GM12873 (cell line): ENCODE measurements around the gene CD300H.

Experiments used
- TF ChIP-seq, protein P1 (sequence below): IDR thresholded peaks from 2 replicates; pipeline ENCODE4 v1.5.1; 2012; ENCODE audit warnings: low read depth, mild to moderate bottlenecking, moderate library complexity, low read length, control low read depth; ENCODE audit not compliant: insufficient read depth; ENCODE audit errors: missing control alignments

Gene CD300H

DNA sequence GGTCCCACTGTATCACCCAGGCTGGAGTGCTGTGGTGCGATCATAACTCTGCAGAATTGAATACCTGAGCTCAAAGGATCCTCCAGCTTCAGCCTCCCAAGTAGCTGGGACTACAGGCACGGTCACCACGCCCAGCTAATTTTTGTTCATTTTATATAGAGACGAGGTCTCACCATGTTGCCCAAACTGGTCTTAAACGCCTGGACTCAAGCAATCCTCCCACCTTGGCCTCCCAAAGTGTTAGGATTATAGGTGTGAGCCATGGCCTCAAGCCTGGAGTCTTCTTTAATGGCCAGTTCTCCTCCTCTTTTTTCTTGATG is 36.5 kb downstream of the CD300H start:
- TF ChIP-seq, protein P1, sequence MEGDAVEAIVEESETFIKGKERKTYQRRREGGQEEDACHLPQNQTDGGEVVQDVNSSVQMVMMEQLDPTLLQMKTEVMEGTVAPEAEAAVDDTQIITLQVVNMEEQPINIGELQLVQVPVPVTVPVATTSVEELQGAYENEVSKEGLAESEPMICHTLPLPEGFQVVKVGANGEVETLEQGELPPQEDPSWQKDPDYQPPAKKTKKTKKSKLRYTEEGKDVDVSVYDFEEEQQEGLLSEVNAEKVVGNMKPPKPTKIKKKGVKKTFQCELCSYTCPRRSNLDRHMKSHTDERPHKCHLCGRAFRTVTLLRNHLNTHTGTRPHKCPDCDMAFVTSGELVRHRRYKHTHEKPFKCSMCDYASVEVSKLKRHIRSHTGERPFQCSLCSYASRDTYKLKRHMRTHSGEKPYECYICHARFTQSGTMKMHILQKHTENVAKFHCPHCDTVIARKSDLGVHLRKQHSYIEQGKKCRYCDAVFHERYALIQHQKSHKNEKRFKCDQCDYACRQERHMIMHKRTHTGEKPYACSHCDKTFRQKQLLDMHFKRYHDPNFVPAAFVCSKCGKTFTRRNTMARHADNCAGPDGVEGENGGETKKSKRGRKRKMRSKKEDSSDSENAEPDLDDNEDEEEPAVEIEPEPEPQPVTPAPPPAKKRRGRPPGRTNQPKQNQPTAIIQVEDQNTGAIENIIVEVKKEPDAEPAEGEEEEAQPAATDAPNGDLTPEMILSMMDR: no peak

DNA sequence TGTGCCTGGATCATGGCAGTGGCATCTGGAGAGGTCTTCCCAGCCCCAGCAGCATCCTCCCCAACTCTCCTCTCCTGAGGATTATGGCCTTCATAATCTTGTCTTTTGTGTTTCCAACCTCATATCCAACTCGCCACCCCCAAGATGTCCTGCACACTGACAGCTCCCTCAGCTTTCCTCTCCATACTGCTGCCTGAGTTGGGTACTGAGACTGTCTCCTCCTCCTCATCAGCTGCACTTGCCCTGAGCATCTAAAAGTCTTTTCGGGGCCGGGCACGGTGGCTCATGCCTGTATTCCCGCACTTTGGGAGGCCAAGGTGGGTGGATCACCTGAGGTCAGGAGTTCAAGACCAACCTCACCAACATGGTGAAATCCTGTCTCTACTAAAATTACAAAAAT is 38.1 kb downstream of the CD300H start:
- TF ChIP-seq, protein P1: no peak

DNA sequence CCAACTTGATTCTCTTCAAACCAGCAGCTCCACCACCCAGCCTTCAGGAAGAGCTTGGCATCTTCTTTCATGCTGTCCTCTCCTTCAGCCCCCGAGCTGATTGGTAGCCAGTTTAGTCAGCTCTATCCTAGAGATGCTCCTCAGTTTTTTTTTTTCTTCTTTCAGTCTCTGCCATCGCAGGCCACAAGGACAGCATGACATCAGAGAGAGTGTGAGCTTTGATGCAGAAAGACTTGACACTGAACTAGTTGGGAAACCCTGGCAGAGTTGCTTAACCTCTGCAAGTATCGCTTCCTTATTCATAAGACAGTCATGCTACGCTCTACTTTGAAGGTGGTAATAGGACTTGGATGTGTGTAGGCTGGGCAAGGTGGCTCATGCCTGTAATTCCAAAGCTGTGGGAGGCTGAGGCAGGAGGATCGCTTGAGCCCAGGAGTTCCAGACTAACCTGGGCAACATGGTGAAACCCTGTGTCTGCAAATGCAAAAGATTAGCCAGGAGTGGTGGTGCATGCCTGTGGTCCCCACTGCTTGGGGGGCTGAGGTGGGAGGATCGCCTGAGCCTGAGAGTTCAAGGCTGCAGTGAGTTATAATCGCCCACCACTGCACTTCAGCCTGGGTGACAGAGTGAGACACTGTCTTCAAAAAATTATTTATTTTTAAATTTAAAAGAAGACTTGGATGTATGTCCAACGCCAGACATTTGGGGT is 38.7 kb downstream of the CD300H start:
- TF ChIP-seq, protein P1: no peak

DNA sequence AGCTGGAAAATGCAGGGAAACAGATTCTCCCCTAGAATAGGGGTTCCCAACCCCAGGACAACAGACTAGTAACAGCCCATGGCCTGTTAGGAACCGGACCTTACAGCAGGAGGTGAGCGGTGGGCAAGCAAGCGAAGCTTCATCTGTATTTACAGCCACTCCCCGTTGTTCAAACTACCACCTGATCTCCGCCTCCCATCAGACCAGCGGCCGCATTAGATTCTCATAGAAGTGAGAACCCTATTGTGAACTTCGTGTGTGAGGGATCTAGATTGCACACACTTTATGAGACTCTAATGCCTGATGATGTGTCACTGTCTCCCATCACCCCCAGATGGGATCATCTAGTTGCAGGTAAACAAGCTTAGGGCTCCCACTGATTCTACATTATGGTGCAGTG is 39.6 kb downstream of the CD300H start:
- TF ChIP-seq, protein P1: no peak

DNA sequence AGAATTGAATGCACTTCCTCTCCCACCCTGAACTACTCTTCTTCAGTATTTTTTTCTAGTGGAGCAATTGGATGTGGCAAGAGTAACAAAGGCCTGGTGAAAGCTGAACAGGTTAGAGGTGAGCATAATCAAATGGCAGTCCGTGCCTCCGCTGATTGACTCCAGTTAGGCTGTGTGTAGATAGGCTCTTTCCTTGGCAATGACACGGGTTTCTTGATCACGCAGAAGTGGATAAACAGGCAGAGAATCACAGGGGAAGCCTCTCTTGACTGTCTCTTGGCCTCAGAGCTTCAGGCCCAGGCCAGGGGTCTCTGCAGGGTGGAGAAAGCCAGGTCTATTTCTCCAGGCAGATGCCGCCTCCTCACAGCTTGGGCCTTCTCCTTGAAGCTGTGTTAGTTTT is 40.2 kb downstream of the CD300H start:
- TF ChIP-seq, protein P1: no peak

DNA sequence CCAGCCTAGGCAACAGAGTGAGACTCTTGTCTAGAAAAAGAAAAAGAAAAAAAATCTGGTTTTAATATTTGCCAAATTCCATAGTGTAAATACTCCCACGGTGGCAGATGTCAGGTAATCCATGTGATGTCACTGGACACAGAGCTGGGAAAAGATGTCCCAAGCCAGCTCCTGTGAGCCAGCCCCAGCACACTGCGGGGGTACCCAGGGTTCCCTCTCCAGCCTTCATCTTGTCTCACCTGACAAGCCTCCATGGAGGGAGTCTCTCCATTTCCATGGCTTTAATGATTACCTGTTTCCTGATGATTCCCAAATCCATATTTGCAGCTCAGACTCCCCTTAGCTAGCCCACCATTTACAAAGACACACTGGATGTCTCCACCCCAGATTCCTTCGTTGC is 40.6 kb downstream of the CD300H start:
- TF ChIP-seq, protein P1: no peak

DNA sequence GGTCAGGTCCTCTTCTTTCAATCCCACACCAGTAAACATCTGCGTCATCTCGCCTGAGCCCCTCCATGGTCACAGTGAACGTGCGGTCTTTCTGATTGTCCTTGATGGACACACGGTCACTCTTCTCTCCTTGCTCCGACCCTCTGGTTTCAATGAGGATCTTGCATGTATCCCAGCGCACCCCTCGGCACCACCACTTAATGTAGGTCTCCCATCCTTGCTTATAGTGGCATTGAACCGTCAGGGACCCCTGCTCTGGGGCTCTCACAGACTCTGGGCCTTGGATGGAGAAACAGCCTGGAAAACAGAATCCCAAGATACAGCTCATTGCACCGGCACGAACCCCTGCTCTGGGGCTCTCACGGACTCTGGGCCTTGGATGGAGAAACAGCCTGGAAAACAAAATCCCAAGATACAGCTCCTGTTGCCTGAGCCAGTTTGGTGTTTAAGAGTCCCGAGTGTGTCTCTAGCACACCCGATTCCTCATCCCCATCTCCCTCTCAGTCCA is 41.5 kb downstream of the CD300H start:
- TF ChIP-seq, protein P1: no peak
